HUDEP-2 (cell line): ENCODE results near the gene C3orf85.
"Not testable (repeated sequence)": the region's sequence is repeated elsewhere in the genome, so short reads cannot be mapped to it uniquely, and the experiment has no call there.

Source experiments
- DNase-seq, 76 experiments: peaks; one replicate each; lab custom pipeline; 2025; ENCODE audit not compliant: unreplicated experiment in 76 of 76; lab: John Stamatoyannopoulos, UW

Gene C3orf85

GRCh38 chr3:109136523-109136922 is at the start of gene C3orf85:
C3orf85 (plus strand) TSS chr3:109136719; CDS start chr3:109136848, 129 bp downstream.
- no peak for DNase-seq

GRCh38 chr3:109089265-109089664 is 47.3 kb upstream of the C3orf85 start:
- DNase-seq: no peak

GRCh38 chr3:109091846-109092245 is 44.7 kb upstream of the C3orf85 start:
- no peak for DNase-seq

GRCh38 chr3:109093561-109093960 is 43.0 kb upstream of the C3orf85 start:
- DNase-seq: no peak

- DNase-seq: no peak
Observed at GRCh38 chr3:109095166-109095565, 41.4 kb upstream of the C3orf85 start.

- DNase-seq: peak in 1 of 76 experiments; percentile 2
Observed at GRCh38 chr3:109098079-109098644, 38.4 kb upstream of the C3orf85 start.

- DNase-seq: no peak
Observed at GRCh38 chr3:109109574-109109973, 26.9 kb upstream of the C3orf85 start.

- DNase-seq: no peak
Observed at GRCh38 chr3:109112946-109113760, 23.4 kb upstream of the C3orf85 start.

GRCh38 chr3:109114746-109115145 is 21.8 kb upstream of the C3orf85 start:
- DNase-seq: no peak

GRCh38 chr3:109115451-109115850 is 21.1 kb upstream of the C3orf85 start:
- no peak for DNase-seq

- DNase-seq: no peak
Observed at GRCh38 chr3:109116031-109116430, 20.5 kb upstream of the C3orf85 start.

GRCh38 chr3:109117939-109118338 is 18.6 kb upstream of the C3orf85 start, which contains the start of gene MORC1:
MORC1 (minus strand) TSS chr3:109118134; CDS start chr3:109118059, 75 bp downstream.
- DNase-seq: no peak

- DNase-seq: no peak
Observed at GRCh38 chr3:109118584-109118983, 17.9 kb upstream of the C3orf85 start.

- DNase-seq: no peak
Observed at GRCh38 chr3:109122690-109123089, 13.8 kb upstream of the C3orf85 start.

- DNase-seq: no peak
Observed at GRCh38 chr3:109125902-109126301, 10.6 kb upstream of the C3orf85 start.

- DNase-seq: no peak
Observed at GRCh38 chr3:109127553-109127952, 9.0 kb upstream of the C3orf85 start.

- no peak for DNase-seq
Observed at GRCh38 chr3:109131276-109131675, 5.2 kb upstream of the C3orf85 start.

GRCh38 chr3:109132801-109133473 is 3.6 kb upstream of the C3orf85 start:
- DNase-seq: no peak

- not testable (repeated sequence) for DNase-seq
Observed at GRCh38 chr3:109133474-109133816, 3.1 kb upstream of the C3orf85 start.

GRCh38 chr3:109137761-109138160 is 1.2 kb downstream of the C3orf85 start:
- no peak for DNase-seq

GRCh38 chr3:109140318-109140717 is 3.8 kb downstream of the C3orf85 start:
- DNase-seq: no peak

- no peak for DNase-seq
Observed at GRCh38 chr3:109143646-109144045, 7.1 kb downstream of the C3orf85 start.
